Mesodermal cell (in vitro differentiated cells): Measurements from ENCODE around the gene IBSP.

Source experiments
- H3K27ac ChIP-seq: 2 replicates; pipeline ENCODE4 v1.7.0; 2013; ENCODE audit warnings: mild to moderate bottlenecking, low read depth, low read length, moderate library complexity; ENCODE audit not compliant: severe bottlenecking
- H3K36me3 ChIP-seq: 2 replicates; pipeline ENCODE4 v1.7.1; 2013; ENCODE audit warnings: mild to moderate bottlenecking, low read length, moderate library complexity; ENCODE audit not compliant: control insufficient read depth, insufficient read depth
- H3K4me1 ChIP-seq: one replicate; pipeline ENCODE4 v1.7.1; 2013; ENCODE audit warnings: mild to moderate bottlenecking, low read length; ENCODE audit not compliant: insufficient read depth, control insufficient read depth, poor library complexity, severe bottlenecking
- H3K4me3 ChIP-seq: 2 replicates; pipeline ENCODE4 v1.7.0; 2013; ENCODE audit warnings: low read length, control low read depth, mild to moderate bottlenecking; ENCODE audit not compliant: insufficient read depth, poor library complexity, severe bottlenecking; ENCODE audit errors: extremely low read depth
- H3K9me3 ChIP-seq: 2 replicates; pipeline ENCODE4 v1.7.1; 2013; ENCODE audit warnings: mild to moderate bottlenecking, low read length, moderate library complexity; ENCODE audit not compliant: control insufficient read depth
- WGBS, 2 experiments: methylation state at CpG; one replicate each; pipeline ENCODE4 v1.1.5; 2013; ENCODE audit warnings: missing lambda C conversion rate in 2 of 2; ENCODE audit not compliant: insufficient coverage in 2 of 2; 5-methylcytosine and 5-hydroxymethylcytosine counted together

IBSP gene

DNA sequence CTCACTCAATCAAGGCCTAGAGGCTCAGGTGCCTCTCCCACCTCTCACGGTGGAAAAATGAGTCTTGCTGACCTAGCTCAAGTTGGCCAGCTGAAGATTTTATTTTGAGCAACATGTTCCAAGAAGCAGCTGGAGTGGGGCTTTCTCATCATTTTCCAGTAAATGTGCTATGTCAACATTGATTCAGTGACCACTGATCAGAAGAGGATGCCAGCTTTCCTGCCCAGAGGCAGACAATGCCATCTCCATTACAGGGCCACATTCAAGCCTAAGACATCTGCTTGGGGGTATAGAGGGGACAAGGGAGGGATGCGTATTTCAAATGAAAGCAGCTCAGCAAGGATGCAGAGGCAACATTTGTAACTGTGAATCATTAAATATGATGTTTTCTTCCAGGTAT is 36.4 kb downstream of the IBSP start:
- Histone ChIP-seq H3K27ac (no peak overlapping the region), H3K4me3 (no peak overlapping the region), H3K9me3 (no peaks in the 10 kb centered on the region), H3K36me3 (no peaks in the 10 kb centered on the region), H3K4me1 (no peaks in the 10 kb centered on the region)
- 92% methylated on average over 2 of the region's 2 CpGs; no CpG with 5 or more reads in 1 of the 2 experiments for WGBS, 2 experiments

DNA sequence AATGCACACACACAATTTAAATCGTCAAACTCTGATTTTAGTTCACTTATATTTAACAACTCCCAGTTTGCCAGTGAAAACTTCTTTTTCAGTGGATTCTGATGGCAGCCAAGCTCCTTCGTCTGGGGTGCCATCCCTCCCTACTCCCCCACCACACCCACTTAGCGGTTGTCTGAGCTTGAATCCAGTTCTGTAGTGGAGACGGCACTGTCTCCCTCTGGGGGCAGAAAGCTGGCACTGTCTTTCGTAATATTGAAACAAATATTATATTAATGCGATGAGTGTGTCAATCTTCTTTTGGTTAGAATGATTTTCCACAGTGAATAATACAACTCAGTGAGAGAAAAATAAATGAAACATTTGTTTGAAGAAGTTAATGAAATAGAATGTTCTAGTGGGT is 38.9 kb downstream of the IBSP start:
- Histone ChIP-seq H3K9me3 (no peaks in the 10 kb centered on the region), H3K4me3 (no peak overlapping the region), H3K4me1 (no peaks in the 10 kb centered on the region), H3K36me3 (no peaks in the 10 kb centered on the region), H3K27ac (no peak overlapping the region)
- 94 to 95% methylated on average over 2 to 3 of the region's 6 CpGs for WGBS, 2 experiments

GRCh38 chr4:87838890-87839591 is 39.7 kb downstream of the IBSP start:
- Histone ChIP-seq H3K36me3 (no peaks in the 10 kb centered on the region), H3K4me1 (no peaks in the 10 kb centered on the region), H3K9me3 (no peaks in the 10 kb centered on the region), H3K4me3 (no peak overlapping the region), H3K27ac (no peak overlapping the region)
- WGBS, 2 experiments: 67% methylated on average over 3 of the region's 7 CpGs

GRCh38 chr4:87839592-87839946 is 40.2 kb downstream of the IBSP start:
- H3K36me3 ChIP-seq: no peaks in the 10 kb centered on the region
- no peaks in the 10 kb centered on the region for H3K9me3 ChIP-seq
- H3K4me3 ChIP-seq: no peak overlapping the region
- WGBS, 2 experiments: 0% methylated on average over 1 of the region's 1 CpG; no CpG with 5 or more reads in 1 of the 2 experiments
- no peaks in the 10 kb centered on the region for H3K4me1 ChIP-seq
- H3K27ac ChIP-seq: no peak overlapping the region

GRCh38 chr4:87840149-87840548 is 40.8 kb downstream of the IBSP start:
- Histone ChIP-seq H3K27ac (no peak overlapping the region), H3K9me3 (no peaks in the 10 kb centered on the region), H3K4me1 (no peaks in the 10 kb centered on the region), H3K36me3 (no peaks in the 10 kb centered on the region), H3K4me3 (no peak overlapping the region)
- 67% methylated on average over 1 of the region's 3 CpGs; no CpG with 5 or more reads in 1 of the 2 experiments for WGBS, 2 experiments

DNA sequence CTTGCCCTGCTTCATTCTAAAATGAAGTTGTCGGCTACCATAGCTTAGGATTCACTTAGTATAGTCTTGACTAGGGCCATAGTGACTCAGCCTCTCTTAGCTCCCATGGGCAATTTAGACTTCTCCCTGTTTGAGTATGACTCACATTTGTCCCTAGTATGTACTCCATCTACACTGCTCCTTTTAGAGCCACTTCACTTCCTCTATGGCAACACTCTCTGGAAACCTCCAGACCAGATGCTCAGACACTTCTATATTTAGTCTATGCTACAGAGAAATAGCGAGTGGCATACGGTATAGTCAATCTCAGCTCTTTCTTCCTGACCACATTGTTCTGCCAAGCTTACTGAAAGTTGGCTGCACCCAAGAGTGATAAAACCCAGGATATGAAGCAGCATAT is 44.6 kb downstream of the IBSP start:
- WGBS, 2 experiments: 86 to 97% methylated on average over 3 of the region's 3 CpGs
- no peak overlapping the region for H3K27ac ChIP-seq
- H3K4me3 ChIP-seq: no peak overlapping the region
- H3K4me1 ChIP-seq: peaks cover 2% of the 10 kb centered on the region
- H3K36me3 ChIP-seq: no peaks in the 10 kb centered on the region
- no peaks in the 10 kb centered on the region for H3K9me3 ChIP-seq

- Histone ChIP-seq H3K9me3 (no peaks in the 10 kb centered on the region), H3K4me3 (no peak overlapping the region), H3K36me3 (no peaks in the 10 kb centered on the region), H3K27ac (no peak overlapping the region), H3K4me1 (peaks cover 7% of the 10 kb centered on the region)
- WGBS, 2 experiments: 88 to 100% methylated on average over 1 of the region's 1 CpG
Observed at GRCh38 chr4:87844452-87844851, 45.1 kb downstream of the IBSP start.

GRCh38 chr4:87846226-87846625 is 46.9 kb downstream of the IBSP start:
- Histone ChIP-seq H3K4me3 (no peak overlapping the region), H3K9me3 (no peaks in the 10 kb centered on the region), H3K27ac (no peak overlapping the region), H3K36me3 (no peaks in the 10 kb centered on the region), H3K4me1 (peaks cover 17% of the 10 kb centered on the region)
- 96% methylated on average over 4 of the region's 5 CpGs; no CpG with 5 or more reads in 1 of the 2 experiments for WGBS, 2 experiments

DNA sequence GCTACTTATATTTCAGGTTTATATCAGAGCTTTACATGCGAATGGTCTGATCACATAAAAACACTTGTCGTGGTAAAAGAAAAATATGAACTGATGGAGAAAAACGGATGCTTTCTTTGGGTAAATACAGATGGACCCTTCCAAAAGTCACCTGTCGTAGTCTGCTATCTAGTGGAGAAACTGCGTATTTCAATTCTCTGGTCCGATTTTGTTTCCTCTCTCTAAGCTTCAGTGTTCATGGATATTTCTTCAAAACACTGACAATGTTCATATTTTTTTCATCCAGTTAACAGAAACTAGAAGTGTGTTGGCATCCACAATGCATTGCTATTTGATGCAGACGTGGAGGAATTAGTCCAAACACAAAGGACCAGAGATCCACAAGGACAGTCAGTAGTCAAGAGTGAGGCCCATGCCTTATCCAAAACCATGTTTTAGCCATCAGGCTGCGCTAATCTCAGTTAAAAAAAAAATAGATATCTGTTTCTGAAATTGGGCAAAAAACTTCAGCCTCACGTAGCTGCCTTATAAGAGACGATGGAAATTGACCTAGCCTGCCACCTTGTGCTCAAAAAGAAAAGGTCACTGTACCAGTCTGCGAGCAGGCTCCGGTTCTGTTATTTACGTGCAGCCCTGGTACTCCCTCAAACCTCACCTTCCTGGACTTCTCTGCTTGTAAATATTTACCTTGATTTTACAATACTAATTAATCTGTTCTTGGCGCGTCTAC is 49.4 kb downstream of the IBSP start:
- no peak overlapping the region for H3K27ac ChIP-seq
- 19 to 25% methylated on average over 8 to 13 of the region's 15 CpGs for WGBS, 2 experiments
- H3K4me1 ChIP-seq: peaks cover 24% of the 10 kb centered on the region
- no peak overlapping the region for H3K4me3 ChIP-seq
- H3K9me3 ChIP-seq: no peaks in the 10 kb centered on the region
- no peaks in the 10 kb centered on the region for H3K36me3 ChIP-seq

DNA sequence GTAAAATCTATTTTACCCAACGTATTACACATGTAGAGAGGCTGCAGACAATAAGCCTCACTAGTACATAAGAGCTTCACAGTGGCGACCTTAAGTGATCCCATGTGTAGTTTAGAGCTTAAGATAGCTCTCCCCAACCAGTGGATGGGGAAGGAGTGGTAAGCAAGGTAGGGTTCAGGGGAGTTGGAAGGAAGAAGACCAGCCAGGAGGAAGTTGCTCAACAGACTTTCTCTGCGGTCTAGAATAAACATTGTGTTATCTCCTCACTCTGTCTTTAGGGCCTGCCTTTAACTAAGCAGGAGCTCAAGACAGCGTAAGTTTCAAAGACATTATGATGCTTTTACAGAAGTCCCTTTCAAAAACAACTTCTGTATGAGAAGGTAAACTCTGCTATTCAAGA is 50.3 kb downstream of the IBSP start:
- Histone ChIP-seq H3K36me3 (no peaks in the 10 kb centered on the region), H3K4me3 (no peak overlapping the region), H3K9me3 (no peaks in the 10 kb centered on the region), H3K27ac (no peak overlapping the region), H3K4me1 (peaks cover 24% of the 10 kb centered on the region)
- WGBS, 2 experiments: 30% methylated on average over 2 of the region's 4 CpGs; no CpG with 5 or more reads in 1 of the 2 experiments

DNA sequence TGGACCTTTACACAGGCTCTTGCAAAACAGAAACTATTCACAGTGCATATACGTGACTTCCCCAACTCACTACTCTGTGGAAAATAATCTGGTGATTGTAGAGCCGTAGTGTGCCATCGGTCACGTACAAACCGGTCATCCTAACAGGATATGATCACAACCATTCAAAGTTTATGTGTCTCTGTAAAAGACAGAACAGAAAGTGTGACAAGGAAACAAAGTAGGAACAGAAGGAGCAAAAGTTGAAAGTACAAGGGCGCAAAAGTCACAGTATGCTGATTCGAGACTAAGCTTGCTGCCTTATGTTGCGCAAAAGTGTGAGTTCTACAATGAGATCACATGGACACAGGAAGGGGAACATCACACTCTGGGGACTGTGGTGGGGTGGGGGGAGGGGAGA is 52.0 kb downstream of the IBSP start:
- peaks cover 36% of the 10 kb centered on the region for H3K4me1 ChIP-seq
- no peaks in the 10 kb centered on the region for H3K9me3 ChIP-seq
- WGBS, 2 experiments: 93 to 100% methylated on average over 2 to 3 of the region's 8 CpGs
- H3K4me3 ChIP-seq: no peak overlapping the region
- no peaks in the 10 kb centered on the region for H3K36me3 ChIP-seq
- H3K27ac ChIP-seq: no peak overlapping the region
